AG04450 (cell line): ENCODE data around the gene AKAP7. TPM values are rescaled to one million over a fixed set of nuclear protein-coding genes. Genes with fewer than 3 reads are reported as not detected.

Experiments used
- CTCF ChIA-PET: fragments of 300-600, 350-600 bp; formaldehyde crosslinking; extraction: SDS; loops from one replicate; lab custom pipeline; 2022; ENCODE audit warnings: antibody characterized with exemption, inconsistent platforms; lab: Charles Lee
- POLR2A ChIA-PET: fragments of 350-600 bp; formaldehyde crosslinking; extraction: SDS; loops from one replicate; lab custom pipeline; 2021; ENCODE audit warnings: antibody characterized with exemption, inconsistent platforms; lab: Yijun Ruan, JAX
- DNase-seq: peaks from one replicate; pipeline ENCODE4 v3.0.0-alpha.2; 2011; ENCODE audit warnings: low read depth, low spot score
- H3K27ac ChIP-seq: one replicate; pipeline ENCODE4 v1.5.1; 2012; ENCODE audit warnings: low read depth, low read length, control low read depth
- H3K27me3 ChIP-seq: one replicate; pipeline ENCODE4 v1.6.0; 2012; ENCODE audit warnings: low read length; ENCODE audit not compliant: control insufficient read depth, insufficient read depth
- H3K4me3 ChIP-seq: 2 replicates; pipeline ENCODE4 v1.5.1; 2011; ENCODE audit warnings: mild to moderate bottlenecking, low read depth, low read length, control low read depth
- H3K9me3 ChIP-seq: 2 replicates; pipeline ENCODE4 v1.5.1; 2012; ENCODE audit warnings: low read length; ENCODE audit not compliant: control insufficient read depth, insufficient read depth
- polyA plus RNA-seq: library from polyadenylated mRNA; depleted of rRNA; stranded (reverse); fragments of >200 nt; gene quantifications from 2 replicates; pipeline ENCODE4 v1.2.3, GENCODE V29; 2011
- TF ChIP-seq, protein P1 (sequence below): IDR thresholded peaks from 2 replicates; pipeline ENCODE4 v1.5.1; 2011; ENCODE audit warnings: low read depth, low read length, control low read depth, inconsistent platforms

Gene AKAP7
- polyA plus RNA-seq, 1 experiment, result 1.9 TPM

- no peaks in the 10 kb centered on the region for H3K27me3 ChIP-seq
These were observed 47.7 kb downstream of the AKAP7 start for GRCh38 chr6:131182991-131183425.

DNA sequence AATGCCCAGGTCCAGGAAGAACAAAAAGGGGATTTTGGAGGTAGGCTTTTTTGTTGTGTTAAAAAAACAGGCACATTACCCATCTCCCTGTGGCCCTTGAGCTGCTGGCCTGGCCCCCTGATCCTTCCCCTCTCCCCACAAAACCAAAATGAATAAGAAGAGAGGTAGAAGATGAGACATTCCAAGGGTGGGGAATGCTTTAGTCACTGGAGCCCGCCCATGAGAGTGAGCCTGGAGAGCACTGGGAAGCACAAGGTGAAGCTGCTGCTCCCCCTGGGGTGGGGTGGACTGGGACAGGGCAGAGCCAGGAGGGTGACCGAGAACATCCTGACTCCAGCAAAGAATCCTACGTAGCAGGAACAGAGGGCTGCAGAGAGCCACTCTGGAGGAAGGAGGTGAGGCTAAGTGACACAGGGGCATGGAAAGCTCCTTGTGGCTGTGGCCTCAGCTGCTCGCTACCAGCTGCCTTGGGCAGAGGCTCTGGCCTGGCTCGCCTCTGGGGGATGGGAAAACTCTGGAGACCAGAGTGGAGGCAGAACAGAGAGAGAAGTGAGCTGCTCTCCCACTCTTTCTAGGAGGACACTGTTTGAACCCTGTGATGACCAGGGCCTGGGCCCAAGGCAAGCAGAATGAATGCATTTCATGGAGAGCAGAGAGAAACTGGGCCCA is 48.3 kb downstream of the AKAP7 start:
- H3K27me3 ChIP-seq, result no peaks in the 10 kb centered on the region
- ChIA-PET CTCF (interaction anchor here (0.8 to 4.8 kb wide), 15 partner anchors 8 to 446 kb away, joined by 3 to 71 read pairs (median 4); partner anchors contain the start of gene MED23), POLR2A (no interaction called here)
- H3K4me3 ChIP-seq, result no peak overlapping the region
- H3K27ac ChIP-seq, result no peak overlapping the region
- DNase-seq, result no peak
- no peaks in the 10 kb centered on the region for H3K9me3 ChIP-seq
- TF ChIP-seq, protein P1, sequence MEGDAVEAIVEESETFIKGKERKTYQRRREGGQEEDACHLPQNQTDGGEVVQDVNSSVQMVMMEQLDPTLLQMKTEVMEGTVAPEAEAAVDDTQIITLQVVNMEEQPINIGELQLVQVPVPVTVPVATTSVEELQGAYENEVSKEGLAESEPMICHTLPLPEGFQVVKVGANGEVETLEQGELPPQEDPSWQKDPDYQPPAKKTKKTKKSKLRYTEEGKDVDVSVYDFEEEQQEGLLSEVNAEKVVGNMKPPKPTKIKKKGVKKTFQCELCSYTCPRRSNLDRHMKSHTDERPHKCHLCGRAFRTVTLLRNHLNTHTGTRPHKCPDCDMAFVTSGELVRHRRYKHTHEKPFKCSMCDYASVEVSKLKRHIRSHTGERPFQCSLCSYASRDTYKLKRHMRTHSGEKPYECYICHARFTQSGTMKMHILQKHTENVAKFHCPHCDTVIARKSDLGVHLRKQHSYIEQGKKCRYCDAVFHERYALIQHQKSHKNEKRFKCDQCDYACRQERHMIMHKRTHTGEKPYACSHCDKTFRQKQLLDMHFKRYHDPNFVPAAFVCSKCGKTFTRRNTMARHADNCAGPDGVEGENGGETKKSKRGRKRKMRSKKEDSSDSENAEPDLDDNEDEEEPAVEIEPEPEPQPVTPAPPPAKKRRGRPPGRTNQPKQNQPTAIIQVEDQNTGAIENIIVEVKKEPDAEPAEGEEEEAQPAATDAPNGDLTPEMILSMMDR, result no peak

More at GRCh38 chr6:131182991-131183425, 47.7 kb downstream of the AKAP7 start:
- Histone ChIP-seq H3K4me3 (no peak overlapping the region), H3K9me3 (no peaks in the 10 kb centered on the region), H3K27ac (no peak overlapping the region)
- TF ChIP-seq, protein P1, result peak; percentile 71
- POLR2A ChIA-PET, result no interaction called here
- DNase-seq, result no peak
- CTCF ChIA-PET, result interaction anchor here (0.6 to 4.8 kb wide), 29 partner anchors 9 to 712 kb away, joined by 3 to 71 read pairs (median 4); partner anchors contain the start of gene MED23

GRCh38 chr6:131191590-131191989 is 56.3 kb downstream of the AKAP7 start:
- CTCF ChIA-PET, result interaction anchor here (1.0 to 1.7 kb wide), 2 partner anchors 8 kb away, joined by 3 to 4 read pairs; no protein-coding TSS in a partner anchor
- POLR2A ChIA-PET, result no interaction called here
- TF ChIP-seq, protein P1, result no peak

DNA sequence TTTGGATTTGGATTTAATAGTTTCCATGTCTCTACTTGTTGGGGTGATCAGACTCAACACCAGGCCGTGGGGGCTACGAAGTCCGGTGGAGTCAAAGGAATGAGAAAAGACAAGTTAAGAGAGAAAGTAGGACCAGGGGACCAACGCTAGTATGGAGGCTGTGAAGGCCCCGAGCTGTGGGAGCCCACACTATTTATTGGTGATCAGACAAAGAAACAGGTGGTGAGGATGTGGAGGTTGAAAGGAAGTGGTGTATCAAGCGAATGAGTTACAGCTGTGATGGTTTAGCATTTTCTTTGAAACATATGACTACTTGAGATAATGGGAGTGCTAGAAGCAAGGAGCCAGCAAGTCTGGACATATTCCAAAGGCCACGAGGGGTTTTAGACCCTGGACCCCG is 62.4 kb downstream of the AKAP7 start:
- TF ChIP-seq, protein P1, result no peak
- Histone ChIP-seq H3K4me3 (no peak overlapping the region), H3K27me3 (no peaks in the 10 kb centered on the region), H3K27ac (no peak overlapping the region), H3K9me3 (no peaks in the 10 kb centered on the region)
- POLR2A ChIA-PET, result no interaction called here
- CTCF ChIA-PET, result interaction anchor here (0.8 kb wide), 1 partner anchor 336 kb away, joined by 3 read pairs; no protein-coding TSS in a partner anchor
- no peak for DNase-seq

More at GRCh38 chr6:131191590-131191989, 56.3 kb downstream of the AKAP7 start:
- no peaks in the 10 kb centered on the region for H3K27me3 ChIP-seq
- no peaks in the 10 kb centered on the region; the same call in 1 of the 2 replicates for H3K9me3 ChIP-seq
- H3K27ac ChIP-seq, result no peak overlapping the region
- DNase-seq, result no peak
- no peak overlapping the region for H3K4me3 ChIP-seq
